HG03135 (cell line): ENCODE results near the gene CA5A.
"Not testable (repeated sequence)": the region's sequence is repeated elsewhere in the genome, so short reads cannot be mapped to it uniquely, and the experiment has no call there.

Experiments used
- ATAC-seq: cut with Tn5 transposase; IDR thresholded peaks from one replicate; pipeline ENCODE4 v1.9.1; 2021; ENCODE audit warnings: mild to moderate bottlenecking, moderate library complexity; ENCODE audit not compliant: unreplicated experiment

Gene CA5A

GRCh38 chr16:87870418-87871291 lies 65.7 kb downstream of the CA5A start:
- ATAC-seq, result not testable (repeated sequence)

- not testable (repeated sequence) for ATAC-seq
These were observed 66.4 kb downstream of the CA5A start for GRCh38 chr16:87869879-87870417.

GRCh38 chr16:87869061-87869878 lies 67.1 kb downstream of the CA5A start, which contains the start of gene SLC7A5:
TSS of gene SLC7A5 (minus strand) at chr16:87869507. CDS start at chr16:87869422, 85 bp downstream.
- ATAC-seq, result peak; percentile 55

- ATAC-seq, result peak; percentile 25
These were observed 67.9 kb downstream of the CA5A start for GRCh38 chr16:87868254-87869029.

- ATAC-seq, result not testable (repeated sequence)
These were observed 70.3 kb downstream of the CA5A start for GRCh38 chr16:87865902-87866555.

- no peak for ATAC-seq
These were observed 71.9 kb downstream of the CA5A start for GRCh38 chr16:87864331-87864989.

GRCh38 chr16:87863327-87863635 lies 73.0 kb downstream of the CA5A start:
- not testable (repeated sequence) for ATAC-seq

GRCh38 chr16:87862597-87863326 lies 73.6 kb downstream of the CA5A start:
- ATAC-seq, result not testable (repeated sequence)

- ATAC-seq, result not testable (repeated sequence)
These were observed 74.8 kb downstream of the CA5A start for GRCh38 chr16:87861300-87862099.

- no peak for ATAC-seq
These were observed 75.6 kb downstream of the CA5A start for GRCh38 chr16:87860553-87861299.

- not testable (repeated sequence) for ATAC-seq
These were observed 78.0 kb downstream of the CA5A start for GRCh38 chr16:87858151-87858993.

- no peak for ATAC-seq
These were observed 79.5 kb downstream of the CA5A start for GRCh38 chr16:87856791-87857228.

GRCh38 chr16:87855852-87856715 lies 80.2 kb downstream of the CA5A start:
- no peak for ATAC-seq

GRCh38 chr16:87854907-87855683 lies 81.2 kb downstream of the CA5A start:
- ATAC-seq, result no peak
